HepG2 (cell line): ENCODE data around the gene AGT. TPM values are rescaled to one million over a fixed set of nuclear protein-coding genes. Genes with fewer than 3 reads are reported as not detected.

Experiments used
- AFF4 ChIP-seq: sonication (generic); formaldehyde crosslinking; IDR thresholded peaks from 2 replicates; pipeline ENCODE4 v1.4.0; 2020; ENCODE audit warnings: missing genetic modification reagents
- EP300 ChIP-seq, 3 experiments: sonication (generic) in 1 of 3; formaldehyde crosslinking in 1 of 3; IDR thresholded peaks; 2 replicates each; pipeline versions ENCODE4 v1.5.1 to v1.6.1; 2011 to 2020; ENCODE audit warnings: low read depth in 2 of 3, low read length in 2 of 3, borderline replicate concordance in 1 of 3, improper control_type of control experiment in 1 of 3, mild to moderate bottlenecking in 1 of 3, missing genetic modification reagents in 1 of 3, moderate library complexity in 1 of 3
- KDM1A ChIP-seq: IDR thresholded peaks from 2 replicates; pipeline ENCODE4 v1.6.1; 2016; ENCODE audit warnings: missing compliant biosample characterization
- PATZ1 ChIP-seq: sonication (generic); formaldehyde crosslinking; IDR thresholded peaks from 2 replicates; pipeline ENCODE4 v1.4.0; 2020; ENCODE audit warnings: missing genetic modification reagents
- POLR2G ChIP-seq: fragments of 200-400 bp; formaldehyde crosslinking; IDR thresholded peaks from 2 replicates; pipeline ENCODE4 v1.6.1; 2018; ENCODE audit warnings: mild to moderate bottlenecking, low read depth, low read length, moderate library complexity
- PRPF4 ChIP-seq: fragments of 200-400 bp; formaldehyde crosslinking; IDR thresholded peaks from 2 replicates; pipeline ENCODE4 v1.6.1; 2016; ENCODE audit warnings: low read length, low read depth; ENCODE audit not compliant: poor library complexity, severe bottlenecking
- SIN3A ChIP-seq: IDR thresholded peaks from 2 replicates; pipeline ENCODE4 v1.6.1; 2011; ENCODE audit warnings: low read depth, mild to moderate bottlenecking, control low read depth, low read length, borderline replicate concordance
- SNAPC4 ChIP-seq: sonication (generic); formaldehyde crosslinking; IDR thresholded peaks from 2 replicates; pipeline ENCODE4 v1.4.0; 2020; ENCODE audit warnings: mild to moderate bottlenecking, missing genetic modification reagents
- TBP ChIP-seq: sonication (generic); formaldehyde crosslinking; IDR thresholded peaks from 2 replicates; pipeline ENCODE4 v1.5.0; 2020; ENCODE audit warnings: missing genetic modification reagents
- ZMYM3 ChIP-seq: sonication (generic); formaldehyde crosslinking; IDR thresholded peaks from 2 replicates; pipeline ENCODE4 v1.5.1; 2020; ENCODE audit warnings: mild to moderate bottlenecking, missing genetic modification reagents
- ZNF530 ChIP-seq: sonication (generic); formaldehyde crosslinking; IDR thresholded peaks from 2 replicates; pipeline ENCODE4 v1.5.0; 2020; ENCODE audit warnings: low read depth, mild to moderate bottlenecking, missing genetic modification reagents
- ZNF652 ChIP-seq: IDR thresholded peaks from 2 replicates; pipeline ENCODE4 v1.6.1; 2016; ENCODE audit warnings: low read depth, borderline replicate concordance
- ZNF749 ChIP-seq: sonication (generic); formaldehyde crosslinking; IDR thresholded peaks from 2 replicates; pipeline ENCODE4 v1.8.0; 2022; ENCODE audit warnings: mild to moderate bottlenecking, missing genetic modification reagents, moderate library complexity, borderline replicate concordance
- polyA plus RNA-seq, 8 experiments: library from polyadenylated mRNA; depleted of rRNA in 3 of 8; stranded (reverse) in 7 of 8; unstranded in 1 of 8; fragments of >200 nt; fragmentation: Illumina TruSeq in 4 of 8; extraction: Trizol in 4 of 8; gene quantifications; 2 replicates each; pipeline versions ENCODE4 v1.2.1 to v1.2.3, GENCODE V29; 2011 to 2016; ENCODE audit warnings: low read depth in 4 of 8, missing spikeins in 1 of 8, mixed read lengths in 1 of 8; ENCODE audit not compliant: insufficient read depth in 1 of 8
- total RNA-seq, 5 experiments: library from RNA; depleted of rRNA; stranded (reverse); fragments of >200 nt; fragmentation: Illumina TruSeq; extraction: Trizol; gene quantifications; 2 replicates each; pipeline ENCODE4 v1.2.3, GENCODE V29; 2016; ENCODE audit warnings: low read depth in 1 of 5

Gene AGT
- total and polyA plus RNA-seq, 2 of the 13 experiments (the other 11 are each of a cell fraction or from before 2014, with no cell fraction given), result 892 to 2,071 TPM

DNA sequence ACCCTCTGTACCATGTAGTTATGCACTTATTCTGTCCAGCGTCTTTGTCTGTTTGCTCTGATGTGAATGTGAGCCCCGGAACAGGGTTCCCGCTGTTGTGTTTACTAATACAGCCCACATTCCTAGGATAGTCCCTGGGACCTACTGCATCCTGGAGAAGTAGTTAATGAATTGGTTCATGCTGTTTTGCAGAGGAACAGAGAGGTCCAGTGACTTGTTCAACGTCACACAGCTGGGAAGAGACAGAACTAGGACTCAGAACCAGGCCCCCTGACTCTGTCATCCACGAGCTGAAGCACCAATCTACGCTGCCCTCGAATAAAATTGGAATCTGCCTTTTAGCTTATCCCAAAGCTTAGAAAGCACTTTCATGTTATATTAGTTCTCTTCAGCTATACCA, 784 bp downstream of the AGT start (continued):
- 0 out of 2 replicates have a peak, but pooled peaks have one; percentile 1 for TF ChIP-seq AFF4 (CRISPR knock-in tag)
- 0 out of 2 replicates have a peak, but pooled peaks have one; percentile 6 for TF ChIP-seq POLR2G
- TF ChIP-seq ZNF652 (CRISPR knock-in tag), result 0 out of 2 replicates have a peak, but pooled peaks have one; percentile 4
- no peak for TF ChIP-seq ZNF530 (CRISPR knock-in tag)
- TF ChIP-seq TBP (CRISPR knock-in tag), result no peak
- TF ChIP-seq PRPF4, result no peak
- 0 out of 2 replicates have a peak, but pooled peaks have one; percentile 36 for TF ChIP-seq ZNF749 (CRISPR knock-in tag)
- peak; percentile 29; the same call in 1 of the 2 replicates for TF ChIP-seq ZMYM3 (CRISPR knock-in tag)
- TF ChIP-seq SNAPC4 (CRISPR knock-in tag), result no peak
- TF ChIP-seq SIN3A, result no peak
- TF ChIP-seq KDM1A, result peak; percentile 39; the same call in 1 of the 2 replicates
- TF ChIP-seq EP300 (IDR thresholded peaks at IDR 0.05; ENCODE audit: low read depth in 2 of 2, low read length in 2 of 2), result no peak
- no peak for TF ChIP-seq EP300 (CRISPR knock-in tag; IDR thresholded peaks at IDR 0.05; ENCODE audit: borderline replicate concordance)
- TF ChIP-seq PATZ1 (CRISPR knock-in tag), result no peak
